K562 (cell line): Measurements from ENCODE around the gene RAB7A. TPM values are rescaled to one million over a fixed set of nuclear protein-coding genes. Genes with fewer than 3 reads are reported as not detected.

Source experiments
- AFF4 ChIP-seq: sonication (generic); formaldehyde crosslinking; IDR thresholded peaks from 2 replicates; pipeline ENCODE4 v1.8.0; 2023; ENCODE audit warnings: mild to moderate bottlenecking, missing genetic modification reagents
- DLX4 ChIP-seq: fragments of 250-450 bp; sonication (Bioruptor Pico); IDR thresholded peaks from 2 replicates; pipeline ENCODE4 v1.6.1; 2021; ENCODE audit warnings: mild to moderate bottlenecking
- EP300 ChIP-seq: IDR thresholded peaks from 2 replicates; pipeline ENCODE4 v1.6.1; 2012; ENCODE audit warnings: low read length, improper control_type of control experiment
- HDAC6 ChIP-seq: IDR thresholded peaks from 2 replicates; pipeline ENCODE4 v1.6.1; 2012; ENCODE audit warnings: low read depth, mild to moderate bottlenecking, control low read depth, inconsistent platforms, low read length, moderate library complexity
- HLTF ChIP-seq: fragments of 450-650 bp; IDR thresholded peaks from 2 replicates; pipeline ENCODE4 v1.6.1; 2016
- HMGN3 ChIP-seq: IDR thresholded peaks from 2 replicates; pipeline ENCODE4 v1.6.1; 2011; ENCODE audit warnings: borderline replicate concordance, low read depth, mild to moderate bottlenecking, mixed read lengths, low read length; ENCODE audit not compliant: insufficient read length; ENCODE audit errors: extremely low read depth
- LARP7 ChIP-seq: fragments of 450-650 bp; IDR thresholded peaks from 2 replicates; pipeline ENCODE4 v1.6.1; 2016
- MED1 ChIP-seq: sonication (generic); formaldehyde crosslinking; IDR thresholded peaks from 2 replicates; pipeline ENCODE4 v1.8.1; 2023; ENCODE audit warnings: missing genetic modification reagents, borderline replicate concordance
- POLR2AphosphoS5 ChIP-seq: IDR thresholded peaks from 2 replicates; pipeline ENCODE4 v1.6.1; 2011; ENCODE audit warnings: mild to moderate bottlenecking, low read depth, low read length, moderate library complexity; ENCODE audit not compliant: control insufficient read depth, insufficient read depth
- RBM15 ChIP-seq: fragments of 200-400 bp; formaldehyde crosslinking; IDR thresholded peaks from 2 replicates; pipeline ENCODE4 v1.6.1; 2018; ENCODE audit warnings: mild to moderate bottlenecking, low read length, moderate library complexity; ENCODE audit not compliant: insufficient read depth
- STAT5B ChIP-seq: fragments of 250-450 bp; sonication (Bioruptor Pico); IDR thresholded peaks from 2 replicates; pipeline ENCODE4 v1.8.0; 2021; ENCODE audit warnings: mild to moderate bottlenecking, inconsistent platforms
- THRAP3 ChIP-seq: fragments of 450-650 bp; IDR thresholded peaks from 2 replicates; pipeline ENCODE4 v1.6.1; 2016; ENCODE audit warnings: mild to moderate bottlenecking, inconsistent platforms, borderline replicate concordance
- ZNF318 ChIP-seq, 2 experiments: fragments of 450-650 bp; IDR thresholded peaks; 2 replicates each; pipeline ENCODE4 v1.6.1; 2016; ENCODE audit warnings: mild to moderate bottlenecking in 2 of 2, borderline replicate concordance in 1 of 2, low read depth in 1 of 2, moderate library complexity in 1 of 2
- ZNF766 ChIP-seq: fragments of 200-800 bp; sonication (Bioruptor generic); conservative IDR thresholded peaks from 2 replicates; pipeline ENCODE4 v1.6.1; 2016; ENCODE audit warnings: missing genetic modification characterization, missing compliant biosample characterization
- ZNF830 ChIP-seq: fragments of 250-450 bp; sonication (Bioruptor Pico); IDR thresholded peaks from 2 replicates; pipeline ENCODE4 v1.5.0; 2021; ENCODE audit warnings: mild to moderate bottlenecking
- polyA plus RNA-seq, 8 experiments: library from polyadenylated mRNA; depleted of rRNA in 4 of 8; stranded (reverse) in 5 of 8; unstranded in 3 of 8; fragments of >200 nt; fragmentation: Nextera tagmentation in 2 of 8; fragmentation: Illumina TruSeq in 1 of 8; extraction: Ambion mirVana in 2 of 8; extraction: Trizol in 1 of 8; gene quantifications; 2 replicates each; pipeline versions ENCODE4 v1.2.1 to v1.2.3, GENCODE V29; 2011 to 2014; ENCODE audit warnings: inconsistent platforms in 1 of 8, missing spikeins in 1 of 8
- total RNA-seq, 7 experiments: library from RNA; depleted of rRNA in 6 of 7; stranded (reverse); fragments of >200 nt in 6 of 7; fragmentation: Illumina TruSeq in 2 of 7; extraction: Trizol in 2 of 7; gene quantifications; 2 replicates each; pipeline versions ENCODE4 v1.2.1 to v1.2.3, GENCODE V29; 2011 to 2021; ENCODE audit warnings: low replicate concordance in 1 of 7

The RAB7A gene
- total and polyA plus RNA-seq, 9 of the 15 experiments (the other 6 are each of a cell fraction or from before 2014, with no cell fraction given) = 30.9 to 204 (median 72.8) TPM

- TF ChIP-seq AFF4 (CRISPR knock-in tag) (peak; percentile 66; the same call in 1 of the 2 replicates), MED1 (CRISPR knock-in tag) (no peak), POLR2AphosphoS5 (peak; percentile 65), EP300 (no peak), DLX4 (CRISPR knock-in tag) (no peak), LARP7 (no peak), RBM15 (no peak), ZNF766 (CRISPR knock-in tag) (0 out of 2 replicates have a peak, but pooled peaks have one; percentile 10), HMGN3 (no peak), THRAP3 (no peak), ZNF830 (CRISPR knock-in tag) (0 out of 2 replicates have a peak, but pooled peaks have one; percentile 41), HLTF (no peak), STAT5B (CRISPR knock-in tag) (no peak), HDAC6 (no peak), ZNF318 (IDR thresholded peaks at IDR 0.05; ENCODE audit: borderline replicate concordance in 1 of 2, low read depth in 1 of 2) (no peak)
Measured at GRCh38 chr3:128680603-128681368, 45.2 kb upstream of the RAB7A start (continued).
